Activated naive CD8-positive, alpha-beta T cell treated with anti-CD3 and anti-CD28 coated beads, Interleukin-2, amount 10 ng/mL, durations not matched to agents 7 days and 5 days (primary cell): ENCODE measurements around the gene CYTH3. TPM values are rescaled to one million over a fixed set of nuclear protein-coding genes. Genes with fewer than 3 reads are reported as not detected.

Experiments used
- ATAC-seq: fragments of 150-1000 bp; cut with Tn5 transposase; one replicate; pipeline ENCODE4 v1.10.0; 2021; ENCODE audit warnings: low read depth, moderate library complexity
- POLR2A ChIA-PET: fragments of 350-600 bp; sonication (Branson Sonifier 250); formaldehyde crosslinking; loops from one replicate; lab custom pipeline; 2021; ENCODE audit warnings: antibody characterized with exemption; lab: Charles Lee
- DNase-seq: peaks from one replicate; pipeline ENCODE4 v3.0.0; 2021
- H3K27ac Mint-ChIP-seq: one replicate; pipeline ENCODE4 v1.8.0; 2022; ENCODE audit warnings: mild to moderate bottlenecking, mixed read lengths
- H3K27me3 Mint-ChIP-seq: one replicate; pipeline ENCODE4 v1.8.0; 2022; ENCODE audit warnings: mild to moderate bottlenecking, moderate library complexity, mixed read lengths
- H3K36me3 Mint-ChIP-seq: one replicate; pipeline ENCODE4 v1.8.0; 2021; ENCODE audit warnings: mild to moderate bottlenecking, mixed read lengths
- H3K4me1 Mint-ChIP-seq: one replicate; pipeline ENCODE4 v1.8.0; 2021; ENCODE audit warnings: mixed read lengths
- H3K4me3 Mint-ChIP-seq: one replicate; pipeline ENCODE4 v1.8.0; 2022; ENCODE audit warnings: mild to moderate bottlenecking, moderate library complexity, mixed read lengths
- H3K9me3 Mint-ChIP-seq: one replicate; pipeline ENCODE4 v1.8.0; 2021; ENCODE audit warnings: mixed read lengths
- total RNA-seq, 2 experiments: library from RNA; stranded (reverse); gene quantifications; one replicate each; pipeline ENCODE4 v1.2.3, GENCODE V29; 2021

CYTH3 gene
- total RNA-seq, 2 experiments from 2014 or later = 9.8 to 12.5 TPM

GRCh38 chr7:6142871-6143380 lies 129.5 kb downstream of the CYTH3 start:
- Mint-ChIP-seq H3K36me3 (peaks cover 36% of the 10 kb centered on the region), H3K4me3 (peak overlapping the region; percentile 29), H3K9me3 (no peaks in the 10 kb centered on the region), H3K4me1 (peaks cover 23% of the 10 kb centered on the region), H3K27ac (peak overlapping the region; percentile 82), H3K27me3 (no peaks in the 10 kb centered on the region)
- ATAC-seq = no peak
- POLR2A ChIA-PET = interaction anchor here (0.6 kb wide), 1 partner anchor 267 kb away, joined by 3 read pairs; no protein-coding TSS in a partner anchor
- DNase-seq = no peak

DNA sequence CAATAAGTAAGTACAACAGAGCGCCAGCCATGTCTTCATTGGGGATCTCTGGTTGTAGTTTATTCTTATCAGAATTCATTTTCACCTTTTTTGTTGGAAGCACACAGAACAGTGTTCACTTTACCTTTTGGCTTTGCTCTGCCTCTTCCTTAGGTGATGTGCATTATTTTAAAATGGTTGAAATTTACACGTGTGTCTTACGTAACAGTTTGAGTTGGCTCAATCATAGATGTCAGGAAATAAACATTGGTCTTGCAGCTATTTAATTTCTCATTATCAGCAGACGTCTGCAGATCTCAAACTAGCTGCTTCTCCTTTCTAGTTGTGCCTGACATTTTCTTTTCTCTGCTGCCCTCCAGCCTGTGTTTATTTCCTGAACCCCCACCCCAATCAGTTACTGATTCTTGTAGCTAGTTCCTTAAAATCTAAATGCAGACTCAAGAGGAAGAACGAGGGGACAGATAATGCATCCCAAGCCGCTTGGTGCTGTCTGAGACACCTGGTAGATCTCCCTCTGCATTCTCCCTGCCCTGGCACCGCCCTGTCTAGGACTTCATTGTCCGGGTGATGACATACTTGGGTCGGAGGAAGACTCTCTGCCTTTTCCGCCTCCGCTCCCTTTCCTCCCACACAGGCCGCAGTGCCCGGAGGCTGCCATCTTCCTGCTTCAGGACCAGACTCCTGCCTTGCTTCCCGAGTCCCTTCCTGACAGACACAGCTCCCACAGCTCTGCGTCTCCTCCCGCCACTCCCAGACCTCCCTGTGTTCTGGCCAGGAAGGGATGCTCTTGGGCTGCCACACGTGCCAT lies 133.0 kb downstream of the CYTH3 start:
- POLR2A ChIA-PET = interaction anchor here (0.6 kb wide), 1 partner anchor 24 kb away, joined by 3 read pairs; no protein-coding TSS in a partner anchor
- peaks cover 24% of the 10 kb centered on the region for H3K36me3 Mint-ChIP-seq
- no peak for ATAC-seq

DNA sequence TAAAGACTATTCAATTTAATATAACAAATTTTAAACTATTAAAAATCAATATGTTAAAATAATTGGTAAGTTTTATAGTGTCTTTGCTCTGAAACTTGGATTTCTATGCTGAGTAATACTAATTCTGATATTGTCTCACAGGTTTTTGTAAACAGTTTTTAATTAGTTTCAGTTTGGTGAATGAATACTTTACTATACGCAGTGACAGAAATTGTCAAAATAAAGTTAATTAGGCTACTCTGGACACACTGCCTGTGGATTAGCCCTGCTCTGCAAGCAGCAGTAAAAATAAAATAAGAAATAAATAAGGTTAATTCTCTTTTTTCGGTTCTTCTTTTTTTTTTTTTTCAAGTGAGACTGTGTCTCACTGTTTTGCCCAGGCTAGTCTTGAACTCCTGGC lies 135.9 kb downstream of the CYTH3 start:
- H3K4me1 Mint-ChIP-seq = no peaks in the 10 kb centered on the region
- H3K9me3 Mint-ChIP-seq = no peaks in the 10 kb centered on the region
- DNase-seq = no peak
- no peak overlapping the region for H3K4me3 Mint-ChIP-seq
- no peak for ATAC-seq
- H3K36me3 Mint-ChIP-seq = peaks cover 22% of the 10 kb centered on the region
- H3K27ac Mint-ChIP-seq = no peak overlapping the region
- no peaks in the 10 kb centered on the region for H3K27me3 Mint-ChIP-seq
- POLR2A ChIA-PET = interaction anchor here (0.7 kb wide), 1 partner anchor 52 kb away, joined by 3 read pairs; no protein-coding TSS in a partner anchor

More for the DNA sequence above, 133.0 kb downstream of the CYTH3 start:
- no peak for DNase-seq
- Mint-ChIP-seq H3K4me1 (peaks cover 20% of the 10 kb centered on the region), H3K27me3 (no peaks in the 10 kb centered on the region), H3K27ac (peak overlapping the region; percentile 28), H3K9me3 (no peaks in the 10 kb centered on the region), H3K4me3 (no peak overlapping the region)

DNA sequence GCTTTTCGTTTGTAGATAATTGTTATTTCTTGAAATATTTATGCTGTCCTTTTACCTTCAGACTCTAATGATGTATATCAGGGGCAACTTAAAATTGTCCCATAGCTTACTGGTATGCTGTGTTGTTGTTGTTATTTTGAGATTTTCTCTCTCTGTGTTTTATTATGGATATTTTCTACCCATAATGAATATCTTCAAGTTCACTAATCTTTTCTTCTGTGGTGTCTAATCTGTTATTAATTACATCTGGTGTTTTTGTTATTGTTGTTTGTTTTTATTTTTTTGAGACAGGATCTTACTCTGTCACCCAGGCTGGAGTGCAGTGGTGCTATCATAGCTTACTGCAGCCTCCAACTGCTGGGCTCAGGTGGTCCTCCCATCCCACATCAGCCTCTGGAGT lies 139.2 kb downstream of the CYTH3 start:
- no peak overlapping the region for H3K4me3 Mint-ChIP-seq
- no peaks in the 10 kb centered on the region for H3K27me3 Mint-ChIP-seq
- ATAC-seq (no peak), DNase-seq (no peak)
- H3K9me3 Mint-ChIP-seq = no peaks in the 10 kb centered on the region
- H3K27ac Mint-ChIP-seq = no peak overlapping the region
- peaks cover 5% of the 10 kb centered on the region for H3K4me1 Mint-ChIP-seq
- H3K36me3 Mint-ChIP-seq = peaks cover 30% of the 10 kb centered on the region
- POLR2A ChIA-PET = interaction anchor here (0.6 kb wide), 1 partner anchor 142 kb away, joined by 4 read pairs; no protein-coding TSS in a partner anchor

DNA sequence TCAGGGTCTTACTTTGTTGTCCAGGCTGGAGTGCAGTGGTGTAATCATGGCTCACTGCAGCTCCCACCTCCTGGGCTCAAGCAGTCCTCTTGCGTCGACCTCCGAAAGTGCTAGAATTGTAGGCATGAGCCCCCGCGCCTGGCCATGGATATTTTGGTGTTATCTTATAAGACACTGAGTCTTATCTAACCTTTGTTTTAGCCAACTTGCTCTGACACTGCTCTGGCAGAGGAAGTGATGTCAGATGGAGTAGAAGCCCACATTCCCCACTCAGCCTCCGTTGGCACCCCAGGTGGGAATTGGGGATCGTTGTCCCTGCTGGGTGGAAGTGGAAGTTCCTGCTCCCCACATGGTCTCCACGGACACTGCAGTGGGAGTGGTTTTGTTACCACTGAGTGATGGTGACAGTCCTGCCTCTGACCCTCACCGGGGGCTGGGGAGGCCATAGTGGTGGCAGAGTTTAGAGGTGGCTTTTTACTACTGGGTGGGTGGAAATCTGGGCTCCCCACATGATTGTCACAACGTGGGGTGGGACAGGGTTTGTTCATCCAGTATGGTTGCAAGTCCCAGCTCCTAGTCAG lies 142.3 kb downstream of the CYTH3 start:
- POLR2A ChIA-PET = interaction anchor here (0.7 kb wide), 1 partner anchor 307 kb away, joined by 3 read pairs; no protein-coding TSS in a partner anchor
- no peaks in the 10 kb centered on the region for H3K9me3 Mint-ChIP-seq
- ATAC-seq (no peak), DNase-seq (no peak)
- peaks cover 5% of the 10 kb centered on the region for H3K4me1 Mint-ChIP-seq
- H3K4me3 Mint-ChIP-seq = no peak overlapping the region
- peaks cover 38% of the 10 kb centered on the region for H3K36me3 Mint-ChIP-seq
- no peak overlapping the region for H3K27ac Mint-ChIP-seq
- no peaks in the 10 kb centered on the region for H3K27me3 Mint-ChIP-seq

- DNase-seq (no peak), ATAC-seq (no peak)
- Mint-ChIP-seq H3K9me3 (no peaks in the 10 kb centered on the region), H3K4me3 (no peak overlapping the region), H3K36me3 (peaks cover 44% of the 10 kb centered on the region), H3K4me1 (peaks cover 5% of the 10 kb centered on the region), H3K27me3 (no peaks in the 10 kb centered on the region), H3K27ac (no peak overlapping the region)
- POLR2A ChIA-PET = interaction anchor here (0.6 kb wide), 1 partner anchor 337 kb away, joined by 3 read pairs; no protein-coding TSS in a partner anchor
Observed at GRCh38 chr7:6128205-6128604, 144.2 kb downstream of the CYTH3 start.

- Mint-ChIP-seq H3K27ac (no peak overlapping the region), H3K36me3 (peaks cover 43% of the 10 kb centered on the region), H3K4me3 (no peak overlapping the region), H3K9me3 (no peaks in the 10 kb centered on the region), H3K4me1 (peaks cover 5% of the 10 kb centered on the region), H3K27me3 (no peaks in the 10 kb centered on the region)
- DNase-seq (no peak), ATAC-seq (no peak)
- POLR2A ChIA-PET = no interaction called here
Observed at GRCh38 chr7:6127110-6127490, 145.3 kb downstream of the CYTH3 start.

DNA sequence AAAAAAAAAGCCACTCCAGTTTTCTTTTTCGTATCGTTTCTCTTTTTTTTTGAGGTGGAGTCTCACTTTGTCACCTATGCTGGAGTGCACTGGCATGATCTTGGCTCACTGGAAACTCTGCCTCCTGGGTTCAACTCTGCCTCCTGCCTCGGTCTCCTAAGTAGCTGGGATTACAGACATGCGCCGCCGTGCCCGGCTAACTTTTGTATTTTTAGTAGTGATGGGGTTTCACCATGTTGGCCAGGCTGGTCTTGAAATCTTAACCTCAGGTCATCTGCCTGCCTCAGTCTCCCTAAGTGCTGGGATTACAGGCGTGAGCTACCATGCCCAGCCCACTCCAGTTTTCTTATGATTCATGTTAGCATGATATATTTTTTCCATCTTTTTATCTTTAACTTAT lies 148.6 kb downstream of the CYTH3 start:
- POLR2A ChIA-PET = interaction anchor here (0.7 kb wide), 1 partner anchor 80 kb away, joined by 6 read pairs; no protein-coding TSS in a partner anchor
- H3K27ac Mint-ChIP-seq = no peak overlapping the region

GRCh38 chr7:6121141-6121540 lies 151.3 kb downstream of the CYTH3 start:
- Mint-ChIP-seq H3K36me3 (peaks cover 69% of the 10 kb centered on the region), H3K4me1 (peaks cover 12% of the 10 kb centered on the region), H3K9me3 (peaks cover 9% of the 10 kb centered on the region), H3K27ac (no peak overlapping the region), H3K4me3 (no peak overlapping the region), H3K27me3 (no peaks in the 10 kb centered on the region)
- no peak for DNase-seq
- POLR2A ChIA-PET = no interaction called here
- ATAC-seq = no peak

More for the DNA sequence above, 148.6 kb downstream of the CYTH3 start:
- ATAC-seq = no peak
- no peaks in the 10 kb centered on the region for H3K27me3 Mint-ChIP-seq
- H3K9me3 Mint-ChIP-seq = peaks cover 9% of the 10 kb centered on the region
- no peak overlapping the region for H3K4me3 Mint-ChIP-seq
- peaks cover 64% of the 10 kb centered on the region for H3K36me3 Mint-ChIP-seq
- no peaks in the 10 kb centered on the region for H3K4me1 Mint-ChIP-seq
- DNase-seq = no peak

DNA sequence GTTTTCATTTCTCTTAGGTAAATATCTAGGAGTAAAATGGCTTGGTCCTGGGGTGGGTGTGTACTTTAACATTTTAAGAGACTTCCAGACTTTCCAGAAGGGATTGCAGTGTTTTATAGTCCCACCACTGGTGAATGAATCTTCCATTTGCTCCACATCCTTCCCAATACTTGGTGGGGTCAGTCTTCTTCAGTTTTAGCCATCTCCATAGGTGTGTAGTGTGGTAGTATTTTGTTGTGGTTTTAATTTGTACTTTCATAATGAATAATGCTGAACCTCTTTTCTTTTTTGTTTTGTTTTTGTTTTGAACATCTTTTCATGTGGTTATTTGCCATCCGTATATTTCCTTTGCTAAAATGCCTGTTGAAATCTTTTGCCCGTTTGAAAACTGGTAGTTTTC lies 154.9 kb downstream of the CYTH3 start:
- H3K9me3 Mint-ChIP-seq = peaks cover 9% of the 10 kb centered on the region
- peaks cover 15% of the 10 kb centered on the region for H3K4me1 Mint-ChIP-seq
- H3K27me3 Mint-ChIP-seq = no peaks in the 10 kb centered on the region
- DNase-seq (no peak), ATAC-seq (no peak)
- peak overlapping the region; percentile 10 for H3K27ac Mint-ChIP-seq
- H3K4me3 Mint-ChIP-seq = no peak overlapping the region
- H3K36me3 Mint-ChIP-seq = peaks cover 65% of the 10 kb centered on the region
- POLR2A ChIA-PET = no interaction called here

- H3K9me3 Mint-ChIP-seq = peaks cover 3% of the 10 kb centered on the region
- no peak overlapping the region for H3K27ac Mint-ChIP-seq
- peaks cover 59% of the 10 kb centered on the region for H3K36me3 Mint-ChIP-seq
- ATAC-seq (no peak), DNase-seq (no peak)
- POLR2A ChIA-PET = interaction anchor here (0.7 kb wide), 1 partner anchor 33 kb away, joined by 4 read pairs; no protein-coding TSS in a partner anchor
- H3K27me3 Mint-ChIP-seq = no peaks in the 10 kb centered on the region
- H3K4me3 Mint-ChIP-seq = no peak overlapping the region
- H3K4me1 Mint-ChIP-seq = peaks cover 16% of the 10 kb centered on the region
Observed at GRCh38 chr7:6116211-6116610, 156.2 kb downstream of the CYTH3 start.
